ENCODE data around the gene ROBO2.
A peak's percentile ranks its signal among the peaks of the same experiment; 100 is the strongest.

The ROBO2 gene

GRCh38 chr3:77464111-77464688 lies 424.3 kb downstream of the ROBO2 start:
- H3K4me3 ChIP-seq (ENCODE audit: low read length) = no peak overlapping the region
- DNase-seq (ENCODE audit: low read depth) = no peak
- no peak for TF ChIP-seq CTCF (IDR thresholded peaks at IDR 0.05; ENCODE audit: insufficient read depth, low read depth, low read length, missing control alignments)

GRCh38 chr3:77466562-77467115 lies 426.7 kb downstream of the ROBO2 start:
- TF ChIP-seq CTCF (IDR thresholded peaks at IDR 0.05; ENCODE audit: insufficient read depth, low read depth, low read length, missing control alignments) = no peak
- DNase-seq (ENCODE audit: low read depth) = no peak
- no peak overlapping the region for H3K4me3 ChIP-seq (ENCODE audit: low read length)

- no peak for TF ChIP-seq CTCF (IDR thresholded peaks at IDR 0.05; ENCODE audit: insufficient read depth, low read depth, low read length, missing control alignments)
- no peak for DNase-seq (ENCODE audit: low read depth)
- no peak overlapping the region for H3K4me3 ChIP-seq (ENCODE audit: low read length)
These were observed 428.1 kb downstream of the ROBO2 start for GRCh38 chr3:77467702-77468625.

GRCh38 chr3:77468626-77469020 lies 428.7 kb downstream of the ROBO2 start:
- no peak overlapping the region for H3K4me3 ChIP-seq (ENCODE audit: low read length)
- no peak for DNase-seq (ENCODE audit: low read depth)
- TF ChIP-seq CTCF (IDR thresholded peaks at IDR 0.05; ENCODE audit: insufficient read depth, low read depth, low read length, missing control alignments) = no peak

- DNase-seq (ENCODE audit: low read depth) = peak; percentile 4
These were observed 435.6 kb downstream of the ROBO2 start for GRCh38 chr3:77475507-77475906.

GRCh38 chr3:77479021-77479420 lies 439.1 kb downstream of the ROBO2 start:
- DNase-seq (ENCODE audit: low read depth) = no peak
- no peak overlapping the region for H3K4me3 ChIP-seq (ENCODE audit: low read length)
- TF ChIP-seq CTCF (IDR thresholded peaks at IDR 0.05; ENCODE audit: insufficient read depth, low read depth, low read length, missing control alignments) = no peak

More at GRCh38 chr3:77475507-77475906, 435.6 kb downstream of the ROBO2 start:
- no peak for TF ChIP-seq CTCF (IDR thresholded peaks at IDR 0.05; ENCODE audit: insufficient read depth, low read depth, low read length, missing control alignments)
- H3K4me3 ChIP-seq (ENCODE audit: low read length) = no peak overlapping the region
